GM21367 (cell line): Measurements from ENCODE around the gene TMED5.

Source experiments
- ATAC-seq: cut with Tn5 transposase; IDR thresholded peaks from one replicate; pipeline ENCODE4 v1.9.1; 2021; ENCODE audit not compliant: unreplicated experiment

The TMED5 gene

GRCh38 chr1:93124556-93125355 is 55.5 kb downstream of the TMED5 start:
- ATAC-seq: no peak

- no peak for ATAC-seq
Observed at GRCh38 chr1:93123201-93123783, 56.9 kb downstream of the TMED5 start.

GRCh38 chr1:93120614-93121013 is 59.6 kb downstream of the TMED5 start:
- no peak for ATAC-seq

GRCh38 chr1:93114391-93114790 is 65.8 kb downstream of the TMED5 start:
- ATAC-seq: no peak

- ATAC-seq: no peak
Observed at GRCh38 chr1:93113127-93113526, 67.1 kb downstream of the TMED5 start.

GRCh38 chr1:93111561-93111960 is 68.7 kb downstream of the TMED5 start:
- no peak for ATAC-seq

- no peak for ATAC-seq
Observed at GRCh38 chr1:93111065-93111464, 69.1 kb downstream of the TMED5 start.

- no peak for ATAC-seq
Observed at GRCh38 chr1:93109578-93109977, 70.6 kb downstream of the TMED5 start.

- no peak for ATAC-seq
Observed at GRCh38 chr1:93108335-93108734, 71.9 kb downstream of the TMED5 start.

GRCh38 chr1:93107395-93107794 is 72.8 kb downstream of the TMED5 start:
- ATAC-seq: no peak

- no peak for ATAC-seq
Observed at GRCh38 chr1:93106226-93106625, 74.0 kb downstream of the TMED5 start.

- no peak for ATAC-seq
Observed at GRCh38 chr1:93102142-93102541, 78.1 kb downstream of the TMED5 start.
